Keratinocyte (primary cell): ENCODE data around the gene NIPBL.

Experiments used
- EZH2 ChIP-seq: IDR thresholded peaks from one replicate; pipeline ENCODE4 v1.6.1; 2012; ENCODE audit warnings: inconsistent platforms, mild to moderate bottlenecking, low read length, moderate library complexity
- TF ChIP-seq, protein P1 (sequence below), 3 experiments: IDR thresholded peaks in 1 of 3; conservative IDR thresholded peaks in 1 of 3; optimal IDR thresholded peaks in 1 of 3; 2 replicates in 2 of 3; 3 replicates in 1 of 3; pipeline versions ENCODE3 to v1.5.1; 2011; ENCODE audit warnings: low read length in 3 of 3, mild to moderate bottlenecking in 3 of 3, moderate library complexity in 2 of 3, control low read depth in 1 of 3, inconsistent platforms in 1 of 3; ENCODE audit not compliant: insufficient read depth in 2 of 3; ENCODE audit errors: extremely low read depth in 1 of 3

DNA sequence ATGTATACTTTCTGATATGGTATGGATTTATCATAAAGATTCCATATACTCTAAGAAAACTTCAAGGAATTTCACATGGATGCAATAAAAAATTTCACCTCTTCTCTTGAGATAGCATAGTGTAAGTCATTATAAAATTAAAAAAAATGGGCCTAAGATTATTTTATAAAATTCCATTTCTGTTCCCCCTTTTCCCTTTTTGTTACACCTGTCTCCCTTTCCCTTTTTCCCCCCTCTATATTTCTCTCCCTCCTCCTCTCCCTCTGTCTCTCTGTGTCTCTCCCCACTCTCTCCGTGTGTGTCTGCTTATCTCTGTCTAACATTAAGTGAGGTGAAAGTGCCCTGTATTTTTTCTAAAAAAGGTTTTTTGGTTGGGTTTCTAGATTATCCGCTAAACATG is 180.2 kb downstream of the NIPBL start:
- TF ChIP-seq, protein P1, sequence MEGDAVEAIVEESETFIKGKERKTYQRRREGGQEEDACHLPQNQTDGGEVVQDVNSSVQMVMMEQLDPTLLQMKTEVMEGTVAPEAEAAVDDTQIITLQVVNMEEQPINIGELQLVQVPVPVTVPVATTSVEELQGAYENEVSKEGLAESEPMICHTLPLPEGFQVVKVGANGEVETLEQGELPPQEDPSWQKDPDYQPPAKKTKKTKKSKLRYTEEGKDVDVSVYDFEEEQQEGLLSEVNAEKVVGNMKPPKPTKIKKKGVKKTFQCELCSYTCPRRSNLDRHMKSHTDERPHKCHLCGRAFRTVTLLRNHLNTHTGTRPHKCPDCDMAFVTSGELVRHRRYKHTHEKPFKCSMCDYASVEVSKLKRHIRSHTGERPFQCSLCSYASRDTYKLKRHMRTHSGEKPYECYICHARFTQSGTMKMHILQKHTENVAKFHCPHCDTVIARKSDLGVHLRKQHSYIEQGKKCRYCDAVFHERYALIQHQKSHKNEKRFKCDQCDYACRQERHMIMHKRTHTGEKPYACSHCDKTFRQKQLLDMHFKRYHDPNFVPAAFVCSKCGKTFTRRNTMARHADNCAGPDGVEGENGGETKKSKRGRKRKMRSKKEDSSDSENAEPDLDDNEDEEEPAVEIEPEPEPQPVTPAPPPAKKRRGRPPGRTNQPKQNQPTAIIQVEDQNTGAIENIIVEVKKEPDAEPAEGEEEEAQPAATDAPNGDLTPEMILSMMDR (optimal IDR thresholded peaks at IDR 0.05 in 1 of 3, IDR thresholded peaks at IDR 0.05 in 1 of 3, conservative IDR thresholded peaks at IDR 0.05 in 1 of 3; ENCODE audit: extremely low read depth in 1 of 3, insufficient read depth in 2 of 3, low read length in 3 of 3), result no peak
- TF ChIP-seq EZH2, result no peak
